Measurements from ENCODE around the gene PIP4K2A. TPM values are rescaled to one million over a fixed set of nuclear protein-coding genes. Genes with fewer than 3 reads are reported as not detected.

PIP4K2A gene
- total and polyA plus RNA-seq, 12 donors, result 12.3 to 70.6 (median 28.5) TPM

DNA sequence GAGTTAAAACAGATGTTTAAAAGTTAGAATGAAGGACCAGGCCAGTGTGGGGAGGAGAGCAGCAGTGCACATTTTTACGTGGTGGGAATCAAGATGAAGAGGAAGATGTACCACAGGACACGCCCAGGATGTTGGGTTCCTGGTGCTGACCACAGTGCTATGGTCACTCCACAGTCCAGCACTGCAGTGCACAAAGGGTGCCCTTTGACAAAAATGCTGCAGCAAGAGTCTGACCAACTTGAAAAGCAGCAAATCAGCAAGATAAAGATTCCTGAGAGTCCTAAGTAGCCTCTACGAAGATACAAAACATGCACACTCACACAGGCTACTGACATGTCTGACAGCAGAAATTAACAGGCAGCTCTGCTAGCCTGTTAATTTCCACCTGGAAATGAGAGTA, 107.1 kb downstream of the PIP4K2A start:
- no peak overlapping the region for H3K4me3 ChIP-seq
- TF ChIP-seq, protein P1, sequence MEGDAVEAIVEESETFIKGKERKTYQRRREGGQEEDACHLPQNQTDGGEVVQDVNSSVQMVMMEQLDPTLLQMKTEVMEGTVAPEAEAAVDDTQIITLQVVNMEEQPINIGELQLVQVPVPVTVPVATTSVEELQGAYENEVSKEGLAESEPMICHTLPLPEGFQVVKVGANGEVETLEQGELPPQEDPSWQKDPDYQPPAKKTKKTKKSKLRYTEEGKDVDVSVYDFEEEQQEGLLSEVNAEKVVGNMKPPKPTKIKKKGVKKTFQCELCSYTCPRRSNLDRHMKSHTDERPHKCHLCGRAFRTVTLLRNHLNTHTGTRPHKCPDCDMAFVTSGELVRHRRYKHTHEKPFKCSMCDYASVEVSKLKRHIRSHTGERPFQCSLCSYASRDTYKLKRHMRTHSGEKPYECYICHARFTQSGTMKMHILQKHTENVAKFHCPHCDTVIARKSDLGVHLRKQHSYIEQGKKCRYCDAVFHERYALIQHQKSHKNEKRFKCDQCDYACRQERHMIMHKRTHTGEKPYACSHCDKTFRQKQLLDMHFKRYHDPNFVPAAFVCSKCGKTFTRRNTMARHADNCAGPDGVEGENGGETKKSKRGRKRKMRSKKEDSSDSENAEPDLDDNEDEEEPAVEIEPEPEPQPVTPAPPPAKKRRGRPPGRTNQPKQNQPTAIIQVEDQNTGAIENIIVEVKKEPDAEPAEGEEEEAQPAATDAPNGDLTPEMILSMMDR (IDR thresholded peaks at IDR 0.05), result no peak
- no peak for TF ChIP-seq POLR2A (IDR thresholded peaks at IDR 0.05)
- whole genome bisulfite sequencing, 4 donors, result 58 to 67% (median 62%) methylated on average over 3 of the region's 3 CpGs
- peak in 1 of 7 donors; percentile 30 for DNase-seq
- peak overlapping the region in 1 of 5 donors; percentile 10 for H3K27ac ChIP-seq
- no peaks in the 10 kb centered on the region for H3K27me3 ChIP-seq
- H3K4me1 ChIP-seq (replicated peaks in 1 of 2), result peaks cover 0 to 28% of the 10 kb centered on the region in 2 donors
- H3K36me3 ChIP-seq (replicated peaks in 1 of 2), result no peaks in the 10 kb centered on the region
- intact Hi-C loops (cut with DNase I), result no loop called here
- no peaks in the 10 kb centered on the region for H3K9me3 ChIP-seq (replicated peaks in 1 of 3)

DNA sequence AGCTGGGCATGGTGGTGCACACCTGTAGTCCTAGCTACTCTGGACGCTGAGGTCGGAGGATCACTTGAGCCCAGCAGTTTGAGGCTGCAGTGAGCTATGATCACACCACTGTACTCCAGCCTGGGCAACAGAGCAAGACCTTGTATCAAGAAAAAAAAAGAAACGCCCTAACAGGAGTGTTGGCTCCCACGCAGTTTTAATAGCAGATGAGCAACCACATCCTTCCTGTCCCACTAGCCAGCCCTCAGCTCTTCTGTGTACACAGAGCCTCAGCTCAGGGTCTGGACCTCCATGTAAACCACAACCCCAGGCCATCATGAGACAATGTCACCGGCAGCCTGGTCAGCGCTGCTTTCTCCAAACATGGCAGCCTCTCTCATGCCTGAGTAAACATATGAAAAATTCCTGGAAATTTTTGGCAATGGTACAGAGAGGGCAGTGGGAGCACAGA, 108.2 kb downstream of the PIP4K2A start:
- H3K27me3 ChIP-seq, result no peaks in the 10 kb centered on the region
- H3K4me1 ChIP-seq (replicated peaks in 1 of 2), result peaks cover 0 to 28% of the 10 kb centered on the region in 2 donors
- peak overlapping the region in 3 of 5 donors; percentile 28 to 69 (median 29) for H3K27ac ChIP-seq
- intact Hi-C loops (cut with DNase I), result no loop called here
- 60 to 67% (median 67%) methylated on average over 6 of the region's 6 CpGs for WGBS, 4 donors
- no peaks in the 10 kb centered on the region for H3K9me3 ChIP-seq (replicated peaks in 1 of 3)
- TF ChIP-seq POLR2A (IDR thresholded peaks at IDR 0.05), result no peak
- TF ChIP-seq, protein P1 (IDR thresholded peaks at IDR 0.05), result no peak
- no peak overlapping the region for H3K4me3 ChIP-seq
- peak in 6 of 7 donors; percentile 45 to 76 (median 52) for DNase-seq
- no peaks in the 10 kb centered on the region for H3K36me3 ChIP-seq (replicated peaks in 1 of 2)

DNA sequence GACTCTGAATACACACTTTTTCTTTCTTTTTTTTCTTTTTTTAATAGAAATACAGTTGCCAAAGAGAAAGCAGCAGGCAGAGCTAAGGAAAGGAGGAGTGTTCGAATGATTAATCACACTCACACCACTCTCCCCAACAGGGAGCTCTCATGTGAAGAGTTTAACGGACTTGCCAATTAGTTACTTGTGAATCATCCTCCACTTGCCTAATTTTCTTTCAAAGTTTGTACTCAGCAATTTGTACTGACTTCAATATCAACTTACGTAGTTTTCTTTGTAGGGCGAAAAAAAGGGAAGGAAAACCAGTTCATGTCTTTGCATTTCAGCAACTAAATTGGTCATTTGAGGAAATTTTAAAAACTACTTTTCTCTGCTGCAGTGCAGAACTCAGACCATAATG, 109.2 kb downstream of the PIP4K2A start:
- Histone ChIP-seq H3K9me3 (replicated peaks in 1 of 3) (no peaks in the 10 kb centered on the region), H3K27me3 (no peaks in the 10 kb centered on the region), H3K4me1 (replicated peaks in 1 of 2) (peaks cover 0 to 28% of the 10 kb centered on the region in 2 donors), H3K36me3 (replicated peaks in 1 of 2) (no peaks in the 10 kb centered on the region), H3K27ac (peak overlapping the region; percentile 10 to 74 (median 35)), H3K4me3 (no peak overlapping the region)
- TF ChIP-seq, protein P1 (IDR thresholded peaks at IDR 0.05), result no peak
- no peak for TF ChIP-seq POLR2A (IDR thresholded peaks at IDR 0.05)
- 55 to 72% (median 69%) methylated on average over 4 of the region's 4 CpGs for WGBS, 4 donors
- no peak for DNase-seq
- intact Hi-C loops (cut with DNase I), result no loop called here

DNA sequence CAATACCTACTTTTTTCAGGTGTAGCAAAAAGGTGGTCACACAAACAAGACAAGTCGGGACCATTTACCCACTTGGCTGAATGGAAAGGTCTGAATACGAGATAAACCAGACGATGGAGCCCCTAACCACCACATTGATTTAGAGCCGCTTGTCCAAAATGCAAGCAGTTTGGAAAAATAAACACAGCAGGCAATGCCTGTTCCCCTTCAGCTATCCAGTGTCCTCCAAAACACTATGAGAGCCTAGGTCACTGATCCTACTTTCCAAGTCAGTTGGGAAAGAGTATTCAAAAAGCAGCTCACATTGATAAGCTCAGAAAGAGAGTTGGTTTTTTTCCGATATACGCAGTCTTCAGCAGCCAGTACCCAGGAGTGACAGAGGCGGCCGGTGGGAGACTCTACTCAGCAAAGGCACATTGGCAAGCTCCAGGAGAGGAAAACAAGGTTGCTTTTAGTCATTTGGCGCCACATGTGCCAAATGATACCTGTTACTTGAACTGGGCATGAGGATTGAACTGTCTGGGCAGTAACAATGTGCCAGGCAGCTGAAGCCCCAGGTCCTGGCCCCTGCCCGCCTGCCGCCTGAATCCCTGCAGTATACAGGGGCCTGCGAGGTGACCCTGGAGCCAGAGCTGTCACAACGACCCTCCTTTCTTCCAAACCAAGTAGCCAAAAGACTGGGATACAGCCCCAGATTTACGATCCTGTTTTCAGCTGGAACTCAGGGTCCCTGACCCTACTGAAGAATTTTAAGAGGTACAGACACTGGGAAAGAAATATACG, 109.8 kb downstream of the PIP4K2A start:
- peak overlapping the region in 4 of 5 donors; percentile 10 to 74 (median 38) for H3K27ac ChIP-seq
- peak in 1 of 7 donors; percentile 46 for DNase-seq
- no peaks in the 10 kb centered on the region for H3K9me3 ChIP-seq (replicated peaks in 1 of 3)
- intact Hi-C loops (cut with DNase I), result no loop called here
- H3K4me3 ChIP-seq, result no peak overlapping the region
- H3K27me3 ChIP-seq, result no peaks in the 10 kb centered on the region
- WGBS, 4 donors, result 76 to 86% (median 84%) methylated on average over 15 of the region's 15 CpGs
- peaks cover 0 to 31% of the 10 kb centered on the region in 2 donors for H3K4me1 ChIP-seq (replicated peaks in 1 of 2)
- H3K36me3 ChIP-seq (replicated peaks in 1 of 2), result no peaks in the 10 kb centered on the region
- TF ChIP-seq, protein P1 (IDR thresholded peaks at IDR 0.05), result no peak
- TF ChIP-seq POLR2A (IDR thresholded peaks at IDR 0.05), result no peak
